Astrocyte (in vitro differentiated cells and primary cell): Measurements from ENCODE around the gene IKZF2. TPM values are rescaled to one million over a fixed set of nuclear protein-coding genes. Genes with fewer than 3 reads are reported as not detected.

Source experiments
- DNase-seq: peaks from one replicate; pipeline ENCODE4 v3.0.0-alpha.2; 2010; ENCODE audit warnings: low read depth
- FAIRE-seq: peaks from 2 replicates; lab custom pipeline; 2011; peaks lifted over from hg19 to GRCh38; lab: Jason Lieb, UNC
- H2AFZ ChIP-seq: 2 replicates; pipeline ENCODE4 v1.6.0; 2012; ENCODE audit warnings: low read depth, low read length, inconsistent platforms
- H3K27ac ChIP-seq: 2 replicates; pipeline ENCODE4 v1.5.1; 2011; ENCODE audit warnings: low read depth, low read length, inconsistent platforms
- H3K27me3 ChIP-seq: 2 replicates; pipeline ENCODE4 v1.6.0; 2011; ENCODE audit warnings: low read length, inconsistent platforms; ENCODE audit not compliant: insufficient read depth
- H3K36me3 ChIP-seq: 2 replicates; pipeline ENCODE4 v1.5.1; 2011; ENCODE audit warnings: low read length, inconsistent platforms; ENCODE audit not compliant: insufficient read depth
- H3K4me1 ChIP-seq: 2 replicates; pipeline ENCODE4 v1.5.1; 2011; ENCODE audit warnings: low read length, inconsistent platforms; ENCODE audit not compliant: insufficient read depth
- H3K4me2 ChIP-seq: 2 replicates; pipeline ENCODE4 v1.6.0; 2012; ENCODE audit warnings: low read length, inconsistent platforms
- H3K4me3 ChIP-seq: 2 replicates; pipeline ENCODE4 v1.5.1; 2011; ENCODE audit warnings: low read depth, mild to moderate bottlenecking, low read length, inconsistent platforms; ENCODE audit not compliant: insufficient read depth
- H3K79me2 ChIP-seq: 2 replicates; pipeline ENCODE4 v1.6.0; 2012; ENCODE audit warnings: mild to moderate bottlenecking, low read length, inconsistent platforms; ENCODE audit not compliant: insufficient read depth
- H3K9ac ChIP-seq: 2 replicates; pipeline ENCODE4 v1.6.0; 2012; ENCODE audit warnings: mild to moderate bottlenecking, low read length, inconsistent platforms
- H3K9me3 ChIP-seq: 2 replicates; pipeline ENCODE4 v1.5.1; 2012; ENCODE audit warnings: low read depth, mild to moderate bottlenecking, low read length, inconsistent platforms; ENCODE audit not compliant: insufficient read depth
- H4K20me1 ChIP-seq: 2 replicates; pipeline ENCODE4 v1.6.0; 2012; ENCODE audit warnings: low read length, inconsistent platforms; ENCODE audit not compliant: insufficient read depth
- H3K27ac Mint-ChIP-seq: one replicate; pipeline ENCODE4 v1.8.0; 2021; ENCODE audit warnings: mild to moderate bottlenecking, mixed read lengths; ENCODE audit not compliant: unreplicated experiment
- H3K27me3 Mint-ChIP-seq: one replicate; pipeline ENCODE4 v1.8.0; 2021; ENCODE audit warnings: low read depth, mixed read lengths; ENCODE audit not compliant: unreplicated experiment
- H3K36me3 Mint-ChIP-seq: one replicate; pipeline ENCODE4 v1.8.0; 2021; ENCODE audit warnings: low read depth, mixed read lengths; ENCODE audit not compliant: unreplicated experiment
- H3K4me1 Mint-ChIP-seq: one replicate; pipeline ENCODE4 v1.8.0; 2021; ENCODE audit warnings: low read depth, mixed read lengths; ENCODE audit not compliant: unreplicated experiment
- H3K4me3 Mint-ChIP-seq: one replicate; pipeline ENCODE4 v1.8.0; 2021; ENCODE audit warnings: mild to moderate bottlenecking, moderate library complexity, mixed read lengths; ENCODE audit not compliant: unreplicated experiment
- H3K9me3 Mint-ChIP-seq: one replicate; pipeline ENCODE4 v1.8.0; 2021; ENCODE audit warnings: mild to moderate bottlenecking, mixed read lengths; ENCODE audit not compliant: unreplicated experiment
- EZH2 ChIP-seq: IDR thresholded peaks from 2 replicates; pipeline ENCODE4 v1.6.1; 2012; ENCODE audit warnings: mild to moderate bottlenecking, low read length, inconsistent platforms; ENCODE audit not compliant: insufficient read depth
- total RNA-seq: library from RNA; stranded (reverse); gene quantifications from 2 replicates; pipeline ENCODE4 v1.2.1, GENCODE V29; 2021
- TF ChIP-seq, protein P1 (sequence below): IDR thresholded peaks from 2 replicates; pipeline ENCODE4 v1.5.1; 2011; ENCODE audit warnings: low read depth, mild to moderate bottlenecking, inconsistent platforms, low read length, moderate library complexity; ENCODE audit not compliant: insufficient read depth

Gene IKZF2
- total RNA-seq, 1 donor from 2014 or later, result 15.5 TPM

DNA sequence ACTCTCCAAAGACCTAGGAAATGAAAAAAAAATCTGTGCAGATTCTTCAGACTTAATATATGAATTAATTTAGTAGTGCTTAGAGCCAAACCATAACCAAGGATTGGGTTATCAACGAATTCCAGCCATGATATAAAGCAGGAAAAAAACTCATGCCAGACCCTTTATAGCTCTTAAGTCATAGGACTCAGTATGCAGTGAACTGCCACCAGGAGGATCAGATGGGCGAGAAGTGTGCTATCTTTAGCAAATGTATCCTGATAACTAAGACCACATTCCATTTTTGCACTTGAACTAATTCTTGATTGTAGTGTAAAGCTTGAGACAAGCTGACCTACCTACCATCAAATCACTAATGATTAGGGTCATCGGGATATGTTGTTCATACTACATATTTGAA lies 178.1 kb downstream of the IKZF2 start:
- Histone ChIP-seq H3K36me3 (no peaks in the 10 kb centered on the region), H3K9me3 (no peaks in the 10 kb centered on the region), H3K4me2 (no peak overlapping the region), H3K79me2 (no peaks in the 10 kb centered on the region), H4K20me1 (no peaks in the 10 kb centered on the region), H3K27me3 (no peaks in the 10 kb centered on the region), H3K4me3 (no peak overlapping the region), H2AFZ (no peak overlapping the region), H3K9ac (no peak overlapping the region), H3K4me1 (peaks cover 11% of the 10 kb centered on the region), H3K27ac (no peak overlapping the region)
- H3K36me3 Mint-ChIP-seq, result no peaks in the 10 kb centered on the region
- H3K27me3 Mint-ChIP-seq, result no peaks in the 10 kb centered on the region
- no peak overlapping the region for H3K27ac Mint-ChIP-seq
- no peak overlapping the region for H3K4me3 Mint-ChIP-seq
- DNase-seq, result no peak
- no peak for TF ChIP-seq EZH2
- TF ChIP-seq, protein P1, sequence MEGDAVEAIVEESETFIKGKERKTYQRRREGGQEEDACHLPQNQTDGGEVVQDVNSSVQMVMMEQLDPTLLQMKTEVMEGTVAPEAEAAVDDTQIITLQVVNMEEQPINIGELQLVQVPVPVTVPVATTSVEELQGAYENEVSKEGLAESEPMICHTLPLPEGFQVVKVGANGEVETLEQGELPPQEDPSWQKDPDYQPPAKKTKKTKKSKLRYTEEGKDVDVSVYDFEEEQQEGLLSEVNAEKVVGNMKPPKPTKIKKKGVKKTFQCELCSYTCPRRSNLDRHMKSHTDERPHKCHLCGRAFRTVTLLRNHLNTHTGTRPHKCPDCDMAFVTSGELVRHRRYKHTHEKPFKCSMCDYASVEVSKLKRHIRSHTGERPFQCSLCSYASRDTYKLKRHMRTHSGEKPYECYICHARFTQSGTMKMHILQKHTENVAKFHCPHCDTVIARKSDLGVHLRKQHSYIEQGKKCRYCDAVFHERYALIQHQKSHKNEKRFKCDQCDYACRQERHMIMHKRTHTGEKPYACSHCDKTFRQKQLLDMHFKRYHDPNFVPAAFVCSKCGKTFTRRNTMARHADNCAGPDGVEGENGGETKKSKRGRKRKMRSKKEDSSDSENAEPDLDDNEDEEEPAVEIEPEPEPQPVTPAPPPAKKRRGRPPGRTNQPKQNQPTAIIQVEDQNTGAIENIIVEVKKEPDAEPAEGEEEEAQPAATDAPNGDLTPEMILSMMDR, result no peak
- no peaks in the 10 kb centered on the region for H3K9me3 Mint-ChIP-seq
- FAIRE-seq, result no peak
- H3K4me1 Mint-ChIP-seq, result peaks cover 45% of the 10 kb centered on the region

DNA sequence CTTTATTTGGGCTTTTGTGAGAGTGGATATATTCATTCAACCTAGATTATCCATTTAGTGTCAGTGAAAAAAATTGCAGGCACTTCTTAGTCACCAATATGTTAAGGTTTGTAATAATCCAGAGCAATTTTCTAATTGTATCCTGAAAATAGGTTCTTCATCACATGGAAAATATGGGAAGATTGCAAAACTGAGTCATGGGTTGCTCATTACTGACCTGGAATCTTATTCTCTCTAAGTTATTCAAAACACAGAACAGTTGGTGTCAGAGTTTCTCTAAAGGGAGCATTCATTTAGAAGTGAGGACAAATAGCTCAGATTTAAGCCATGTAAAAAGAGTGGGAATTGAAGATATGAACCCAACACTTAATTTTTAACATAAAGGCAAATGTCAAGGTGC lies 181.3 kb downstream of the IKZF2 start:
- Histone ChIP-seq H3K9ac (peak overlapping the region; percentile 3), H3K4me2 (peak overlapping the region; percentile 20), H3K27ac (peak overlapping the region; percentile 44), H3K4me1 (peaks cover 11% of the 10 kb centered on the region), H3K36me3 (no peaks in the 10 kb centered on the region), H3K27me3 (no peaks in the 10 kb centered on the region), H3K79me2 (no peaks in the 10 kb centered on the region), H4K20me1 (no peaks in the 10 kb centered on the region), H3K4me3 (no peak overlapping the region), H2AFZ (no peak overlapping the region), H3K9me3 (no peaks in the 10 kb centered on the region)
- Mint-ChIP-seq H3K4me3 (no peak overlapping the region), H3K4me1 (peaks cover 45% of the 10 kb centered on the region), H3K27me3 (no peaks in the 10 kb centered on the region), H3K9me3 (no peaks in the 10 kb centered on the region), H3K27ac (peak overlapping the region; percentile 5), H3K36me3 (no peaks in the 10 kb centered on the region)
- TF ChIP-seq EZH2, result no peak
- TF ChIP-seq, protein P1, result no peak
- FAIRE-seq, result peak; percentile 52
- peak; percentile 66 for DNase-seq

DNA sequence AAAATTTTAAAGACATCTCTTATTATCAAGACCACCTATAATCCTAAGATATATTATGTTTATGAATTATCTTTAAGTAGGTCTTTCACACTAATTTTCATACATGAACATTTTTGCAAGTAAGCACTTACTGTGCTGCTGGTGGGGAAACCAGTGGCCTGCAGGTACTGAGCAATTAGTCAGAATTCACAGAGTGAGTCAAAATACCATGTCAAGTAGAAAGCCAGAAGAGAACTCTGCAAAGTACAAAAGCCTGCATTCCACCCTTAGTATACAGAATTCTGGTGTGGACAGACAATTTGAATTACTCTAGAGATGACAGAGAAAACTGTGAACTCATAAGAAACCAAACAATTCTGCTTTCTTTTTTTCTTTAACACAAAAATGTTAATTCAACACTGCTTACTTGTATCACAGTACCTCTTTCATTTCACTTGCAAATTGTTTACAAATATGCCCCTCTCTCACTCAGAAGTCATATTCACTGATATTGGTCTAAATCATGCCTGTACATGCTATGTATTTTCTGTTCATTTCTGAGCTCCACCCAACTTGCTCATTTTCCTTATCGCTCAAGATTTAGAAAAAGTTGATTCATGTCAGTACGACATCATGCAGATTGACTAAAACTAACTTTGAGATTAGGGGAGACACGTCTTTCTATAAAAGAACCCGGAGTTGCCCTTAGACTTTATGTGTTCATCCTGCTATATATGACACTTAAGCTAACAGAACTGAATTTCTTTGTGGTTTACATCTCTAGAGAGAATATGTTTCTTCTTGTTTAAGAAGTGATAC lies 182.9 kb downstream of the IKZF2 start:
- Histone ChIP-seq H3K79me2 (no peaks in the 10 kb centered on the region), H3K9me3 (no peaks in the 10 kb centered on the region), H3K36me3 (no peaks in the 10 kb centered on the region), H3K4me3 (no peak overlapping the region), H3K27ac (no peak overlapping the region), H3K27me3 (no peaks in the 10 kb centered on the region), H3K4me2 (no peak overlapping the region), H2AFZ (no peak overlapping the region), H3K4me1 (peaks cover 5% of the 10 kb centered on the region), H3K9ac (no peak overlapping the region), H4K20me1 (no peaks in the 10 kb centered on the region)
- H3K27ac Mint-ChIP-seq, result peak overlapping the region; percentile 48
- no peak overlapping the region for H3K4me3 Mint-ChIP-seq
- FAIRE-seq (peak; percentile 23), DNase-seq (peak; percentile 25)
- H3K27me3 Mint-ChIP-seq, result no peaks in the 10 kb centered on the region
- TF ChIP-seq, protein P1, result no peak
- no peak for TF ChIP-seq EZH2
- no peaks in the 10 kb centered on the region for H3K36me3 Mint-ChIP-seq
- peaks cover 36% of the 10 kb centered on the region for H3K4me1 Mint-ChIP-seq
- H3K9me3 Mint-ChIP-seq, result no peaks in the 10 kb centered on the region
